Astrocyte (in vitro differentiated cells and primary cell): ENCODE data around the gene IGF1R.

Experiments
- CTCF ChIP-seq: IDR thresholded peaks from 2 replicates; pipeline ENCODE4 v1.5.1; 2011; ENCODE audit warnings: low read depth, mild to moderate bottlenecking, inconsistent platforms, low read length, moderate library complexity; ENCODE audit not compliant: insufficient read depth
- EZH2 ChIP-seq: IDR thresholded peaks from 2 replicates; pipeline ENCODE4 v1.6.1; 2012; ENCODE audit warnings: mild to moderate bottlenecking, low read length, inconsistent platforms; ENCODE audit not compliant: insufficient read depth

GRCh38 chr15:98997312-98997711 lies 349.0 kb downstream of the IGF1R start:
- TF ChIP-seq CTCF: no peak
- no peak for TF ChIP-seq EZH2
